ENCODE results near the gene COL5A1.
"Not testable (repeated sequence)": the region's sequence is repeated elsewhere in the genome, so short reads cannot be mapped to it uniquely, and the experiment has no call there.

Gene COL5A1

GRCh38 chr9:134843740-134844139, 202.1 kb downstream of the COL5A1 start:
- no peak for DNase-seq

GRCh38 chr9:134844821-134845220, 203.2 kb downstream of the COL5A1 start:
- DNase-seq: no peak

GRCh38 chr9:134846187-134846586, 204.6 kb downstream of the COL5A1 start:
- no peak for DNase-seq

GRCh38 chr9:134846699-134847098, 205.1 kb downstream of the COL5A1 start:
- DNase-seq: no peak

GRCh38 chr9:134847138-134847537, 205.5 kb downstream of the COL5A1 start:
- no peak for DNase-seq

- DNase-seq: no peak
Observed at GRCh38 chr9:134847752-134848432, 206.3 kb downstream of the COL5A1 start.

- no peak for DNase-seq
Observed at GRCh38 chr9:134848504-134848903, 206.9 kb downstream of the COL5A1 start.

GRCh38 chr9:134850611-134851010, 209.0 kb downstream of the COL5A1 start:
- no peak for DNase-seq

GRCh38 chr9:134851020-134851419, 209.4 kb downstream of the COL5A1 start:
- DNase-seq: no peak

- DNase-seq: no peak
Observed at GRCh38 chr9:134852906-134853654, 211.5 kb downstream of the COL5A1 start.

- no peak for DNase-seq
Observed at GRCh38 chr9:134853893-134854292, 212.3 kb downstream of the COL5A1 start.

GRCh38 chr9:134854541-134854981, 213.0 kb downstream of the COL5A1 start:
- no peak for DNase-seq

- no peak for DNase-seq
Observed at GRCh38 chr9:134855231-134855899, 213.8 kb downstream of the COL5A1 start.

- DNase-seq: no peak
Observed at GRCh38 chr9:134855900-134856377, 214.3 kb downstream of the COL5A1 start.

GRCh38 chr9:134857451-134857850, 215.8 kb downstream of the COL5A1 start:
- not testable (repeated sequence) for DNase-seq

GRCh38 chr9:134858051-134858841, 216.6 kb downstream of the COL5A1 start:
- no peak for DNase-seq

- no peak for DNase-seq
Observed at GRCh38 chr9:134860510-134860909, 218.9 kb downstream of the COL5A1 start.

GRCh38 chr9:134861595-134862334, 220.2 kb downstream of the COL5A1 start:
- no peak for DNase-seq

GRCh38 chr9:134863306-134863902, 221.8 kb downstream of the COL5A1 start:
- no peak for DNase-seq

- DNase-seq: no peak
Observed at GRCh38 chr9:134863941-134864820, 222.6 kb downstream of the COL5A1 start.

- no peak for DNase-seq
Observed at GRCh38 chr9:134864821-134865190, 223.2 kb downstream of the COL5A1 start.

All from activated CD4-positive, alpha-beta T cell treated with anti-CD3 and anti-CD28 coated beads for 1 hour (primary cell).